GM18505 (cell line): Measurements from ENCODE around the gene ACOT6.

Experiments used
- ATAC-seq: cut with Tn5 transposase; IDR thresholded peaks from one replicate; pipeline ENCODE4 v1.9.1; 2021; ENCODE audit not compliant: unreplicated experiment
- POLR2A ChIP-seq: IDR thresholded peaks from 4 replicates; pipeline ENCODE4 v1.6.1; 2011; ENCODE audit warnings: borderline replicate concordance; ENCODE audit not compliant: insufficient read depth, insufficient read length; ENCODE audit errors: extremely low read depth

Gene ACOT6

DNA sequence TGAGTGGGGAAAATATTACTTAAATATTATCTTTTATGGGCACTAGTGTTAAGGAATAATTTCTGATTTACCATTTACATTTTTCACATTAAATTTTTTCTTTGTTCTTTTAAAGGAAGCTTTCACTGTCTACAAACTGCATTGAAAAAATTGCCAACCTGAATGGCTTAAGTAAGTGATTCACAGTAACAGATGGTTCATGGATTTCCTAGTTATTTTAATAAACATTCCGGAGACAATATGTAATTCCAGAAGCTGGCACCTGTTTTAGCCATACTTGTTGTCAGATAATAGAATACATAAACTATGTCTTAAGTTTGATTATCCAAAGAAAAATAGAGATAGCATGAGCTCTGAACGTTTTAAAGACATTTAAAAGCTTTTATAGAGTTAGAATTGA lies 49.6 kb downstream of the ACOT6 start:
- no peak for TF ChIP-seq POLR2A
- ATAC-seq: no peak

DNA sequence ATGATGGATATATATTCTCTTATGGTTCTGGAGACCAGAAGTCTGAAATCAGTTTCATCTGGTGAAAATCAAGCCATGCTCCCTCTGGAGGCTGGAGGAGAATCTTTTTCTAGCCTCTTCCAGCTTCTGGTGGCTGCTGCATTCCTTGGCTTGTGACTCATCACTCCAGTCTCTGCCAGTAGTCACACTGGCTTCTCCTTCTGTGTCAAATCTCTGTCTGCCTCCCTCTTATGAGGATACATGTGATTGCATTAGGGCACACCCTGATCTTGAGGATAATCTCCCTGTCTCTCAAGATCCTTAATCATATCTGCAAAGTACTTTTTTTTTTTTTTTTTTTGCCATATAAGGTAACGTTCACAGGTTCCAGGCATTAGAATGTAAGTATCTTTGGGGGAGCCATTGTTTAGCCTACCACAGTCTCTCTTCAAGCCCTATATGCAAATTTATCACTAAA lies 50.2 kb downstream of the ACOT6 start:
- TF ChIP-seq POLR2A: no peak
- no peak for ATAC-seq

DNA sequence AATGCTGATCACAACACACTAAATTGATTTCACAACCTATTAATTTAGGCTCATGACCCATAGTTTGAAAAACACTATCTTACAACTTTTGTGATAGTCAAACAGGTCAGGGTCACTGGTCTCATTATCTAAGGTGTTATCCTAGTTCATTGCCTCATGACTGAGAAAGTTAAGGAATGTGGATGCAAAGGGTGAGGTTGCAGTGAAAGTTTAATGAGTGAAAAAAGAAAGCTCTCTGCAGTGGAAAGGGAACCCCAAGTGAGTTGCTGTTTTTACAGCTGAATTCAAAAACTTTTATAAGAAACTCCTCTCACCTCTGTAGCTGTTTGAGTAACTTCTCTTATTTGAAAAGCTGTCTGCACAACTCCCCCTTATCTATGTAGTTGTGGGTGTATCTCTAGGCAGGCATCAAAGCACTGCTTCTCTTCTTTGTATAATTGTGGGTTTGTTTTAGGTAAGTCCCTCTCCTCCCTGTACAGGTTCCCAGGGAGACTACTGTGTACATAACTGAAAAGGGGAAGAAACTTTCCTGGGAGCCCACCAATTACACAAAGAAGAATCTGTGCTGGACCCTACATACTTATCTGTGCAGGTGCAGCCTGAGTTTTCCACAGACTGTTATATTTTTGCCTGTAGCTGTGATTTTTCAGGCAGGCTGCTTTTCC lies 51.4 kb downstream of the ACOT6 start:
- no peak for ATAC-seq
- TF ChIP-seq POLR2A: no peak

DNA sequence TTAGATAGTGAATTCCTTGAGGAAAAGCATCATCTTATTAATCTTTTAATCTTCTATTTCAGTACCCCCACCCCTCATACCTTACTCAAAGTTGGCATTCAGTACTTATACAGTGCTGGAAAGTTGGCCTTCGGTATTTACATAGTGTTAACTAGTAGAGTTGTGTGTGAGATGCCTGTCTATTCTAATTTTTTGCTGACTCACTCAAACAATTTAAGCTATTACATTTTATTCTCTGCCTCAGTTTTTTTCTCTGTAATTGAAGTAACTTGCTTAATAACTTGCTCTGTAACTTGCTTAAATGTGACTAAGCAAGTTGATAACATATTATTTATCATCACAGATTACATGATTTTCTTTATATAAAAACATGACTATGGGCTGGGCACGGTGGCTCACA lies 52.8 kb downstream of the ACOT6 start:
- ATAC-seq: no peak
- no peak for TF ChIP-seq POLR2A

DNA sequence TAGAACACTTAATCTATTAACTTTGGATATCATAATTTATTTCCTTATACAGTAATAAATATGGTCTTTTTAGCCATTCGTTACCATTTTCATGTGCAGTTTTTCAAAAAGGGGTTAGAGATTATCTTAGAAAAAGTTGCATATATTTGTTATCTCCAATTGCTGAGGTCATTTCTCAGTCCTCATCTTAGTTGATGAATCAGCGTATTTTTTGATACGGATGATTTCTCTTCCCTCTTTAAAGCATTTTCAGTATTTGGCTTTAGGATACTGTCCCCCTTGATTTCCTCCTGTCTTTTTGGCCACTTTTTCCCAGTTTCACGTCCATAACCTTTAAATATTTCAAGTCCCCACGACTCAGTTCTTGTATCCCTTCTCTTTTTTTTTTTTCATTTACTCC lies 54.3 kb downstream of the ACOT6 start:
- no peak for TF ChIP-seq POLR2A
- no peak for ATAC-seq

DNA sequence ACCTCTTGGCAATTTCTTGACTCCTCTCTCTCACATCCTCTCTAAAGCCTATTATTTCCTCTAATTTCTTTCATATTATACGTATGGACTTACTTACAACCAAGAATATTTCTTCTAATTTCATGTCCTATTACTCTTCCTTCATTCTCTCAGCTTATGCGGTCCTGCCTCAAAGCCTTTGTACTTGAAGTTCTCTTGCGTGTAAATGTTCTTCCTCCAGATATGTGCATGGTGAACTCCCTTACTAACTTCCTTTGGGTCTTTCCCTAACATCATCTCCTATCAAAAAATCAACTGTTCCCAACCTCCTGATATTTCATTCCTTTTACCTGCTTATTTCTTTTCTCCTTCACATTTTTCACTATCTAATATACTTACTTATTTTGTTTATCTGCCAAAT lies 55.5 kb downstream of the ACOT6 start:
- ATAC-seq: no peak
- no peak for TF ChIP-seq POLR2A
